HepG2 (cell line): ENCODE measurements around the gene KRTDAP. TPM values are rescaled to one million over a fixed set of nuclear protein-coding genes. Genes with fewer than 3 reads are reported as not detected.
A peak's percentile ranks its signal among the peaks of the same experiment; 100 is the strongest.

Experiments
- ATAC-seq: fragments of 200-7000 bp; cut with Tn5 transposase; 3 replicates; pipeline ENCODE4 v1.9.1; 2020; ENCODE audit warnings: mild to moderate bottlenecking, moderate library complexity
- BruUV-seq: library from RNA; stranded (reverse); fragments of 400-500 nt; replicated peaks from 2 replicates; lab custom pipeline; 2021; lab: Mats Ljungman, UMichigan
- CTCF ChIA-PET: fragments of 300-600 bp; formaldehyde crosslinking; extraction: SDS; loops from one replicate; lab custom pipeline; 2021; ENCODE audit warnings: low total read pairs, inconsistent platforms, low intra/inter-chr PET ratio; lab: Yijun Ruan, JAX
- POLR2A ChIA-PET: fragments of 350-600 bp; sonication (Branson Sonifier 250); formaldehyde crosslinking; loops from one replicate; lab custom pipeline; 2020; ENCODE audit warnings: antibody characterized with exemption, inconsistent platforms; lab: Yijun Ruan, JAX
- DNase-seq: peaks from one replicate; pipeline ENCODE4 v3.0.0-alpha.2; 2015; ENCODE audit warnings: low spot score
- FAIRE-seq: peaks from 3 replicates; lab custom pipeline; 2011; peaks lifted over from hg19 to GRCh38; lab: Jason Lieb, UNC
- H2AFZ ChIP-seq: one replicate; pipeline ENCODE4 v1.6.1; 2011; ENCODE audit warnings: low read length, inconsistent platforms
- H3K27ac ChIP-seq: fragments of 300-600 bp; 3 replicates; pipeline ENCODE4 v1.8.0; 2011; ENCODE audit warnings: mixed run types, mild to moderate bottlenecking, mixed read lengths, low read length, inconsistent platforms; ENCODE audit not compliant: insufficient read depth; ENCODE audit errors: extremely low read length
- H3K27me3 ChIP-seq, 2 experiments: fragments of 200-600 bp in 1 of 2; 2 replicates in 1 of 2; 3 replicates in 1 of 2; pipeline versions ENCODE4 v1.6.0 to v1.8.0; 2011; ENCODE audit warnings: low read length in 2 of 2, mild to moderate bottlenecking in 2 of 2, moderate library complexity in 2 of 2, inconsistent platforms in 1 of 2; ENCODE audit not compliant: insufficient read depth in 2 of 2, control insufficient read depth in 1 of 2
- H3K36me3 ChIP-seq, 2 experiments: fragments of 200-600 bp in 1 of 2; replicated peaks in 1 of 2; 2 replicates in 1 of 2; 3 replicates in 1 of 2; pipeline versions ENCODE4 v1.5.1 to v1.8.0; 2011; ENCODE audit warnings: low read length in 2 of 2, inconsistent platforms in 1 of 2; ENCODE audit not compliant: insufficient read depth in 2 of 2, control insufficient read depth in 1 of 2
- H3K4me1 ChIP-seq: 2 replicates; pipeline ENCODE4 v1.5.1; 2012; ENCODE audit warnings: low read length, inconsistent platforms; ENCODE audit not compliant: insufficient read depth
- H3K4me2 ChIP-seq: 2 replicates; pipeline ENCODE4 v1.6.0; 2011; ENCODE audit warnings: low read depth, low read length, inconsistent platforms
- H3K4me3 ChIP-seq, 3 experiments: fragments of 200-600 bp in 1 of 3; sonication (generic), shearing (Covaris generic) in 1 of 3; replicated peaks in 1 of 3; 2 replicates each; pipeline ENCODE4 v1.5.1; 2011 to 2016; ENCODE audit warnings: low read length in 3 of 3, inconsistent platforms in 2 of 3, low read depth in 2 of 3, mild to moderate bottlenecking in 2 of 3, control low read depth in 1 of 3, mixed read lengths in 1 of 3; ENCODE audit not compliant: insufficient read depth in 1 of 3
- H3K79me2 ChIP-seq: one replicate; pipeline ENCODE4 v1.6.1; 2011; ENCODE audit warnings: low read length, inconsistent platforms; ENCODE audit not compliant: insufficient read depth
- H3K9ac ChIP-seq: 2 replicates; pipeline ENCODE4 v1.6.0; 2011; ENCODE audit warnings: mild to moderate bottlenecking, low read depth, low read length, inconsistent platforms; ENCODE audit not compliant: insufficient read depth
- H3K9me3 ChIP-seq: 2 replicates; pipeline ENCODE4 v1.5.1; 2012; ENCODE audit warnings: mild to moderate bottlenecking, low read length
- H4K20me1 ChIP-seq: 2 replicates; pipeline ENCODE4 v1.6.0; 2011; ENCODE audit warnings: inconsistent platforms, mild to moderate bottlenecking, low read length, moderate library complexity; ENCODE audit not compliant: insufficient read depth
- ARID2 ChIP-seq: sonication (generic); formaldehyde crosslinking; IDR thresholded peaks from 2 replicates; pipeline ENCODE4 v1.8.1; 2022; ENCODE audit warnings: mild to moderate bottlenecking, missing genetic modification reagents, borderline replicate concordance
- ATF1 ChIP-seq: IDR thresholded peaks from 2 replicates; pipeline ENCODE4 v1.6.1; 2016; ENCODE audit warnings: mild to moderate bottlenecking, control low read depth
- BATF2 ChIP-seq: sonication (generic); formaldehyde crosslinking; IDR thresholded peaks from 2 replicates; pipeline ENCODE4 v1.8.0; 2022; ENCODE audit warnings: mild to moderate bottlenecking, missing genetic modification reagents, moderate library complexity
- GATAD1 ChIP-seq: IDR thresholded peaks from 2 replicates; pipeline ENCODE4 v1.6.1; 2016; ENCODE audit warnings: missing genetic modification reagents, missing compliant biosample characterization
- REPIN1 ChIP-seq: sonication (generic); formaldehyde crosslinking; IDR thresholded peaks from 2 replicates; pipeline ENCODE4 v1.8.0; 2022; ENCODE audit warnings: missing genetic modification reagents, low read depth, mild to moderate bottlenecking, borderline replicate concordance
- SIX1 ChIP-seq: sonication (generic); formaldehyde crosslinking; IDR thresholded peaks from 2 replicates; pipeline ENCODE4 v1.4.0; 2020; ENCODE audit warnings: missing genetic modification reagents, borderline replicate concordance
- SMAD9 ChIP-seq: sonication (generic); formaldehyde crosslinking; IDR thresholded peaks from 2 replicates; pipeline ENCODE4 v1.5.1; 2020; ENCODE audit warnings: mild to moderate bottlenecking, missing genetic modification reagents
- TRAFD1 ChIP-seq: sonication (generic); formaldehyde crosslinking; IDR thresholded peaks from 2 replicates; pipeline ENCODE4 v1.5.1; 2020; ENCODE audit warnings: missing genetic modification reagents, mild to moderate bottlenecking, borderline replicate concordance
- ZNF225 ChIP-seq: sonication (generic); formaldehyde crosslinking; IDR thresholded peaks from 2 replicates; pipeline ENCODE4 v1.4.0; 2020; ENCODE audit warnings: mild to moderate bottlenecking, missing genetic modification reagents
- ZNF234 ChIP-seq: sonication (generic); formaldehyde crosslinking; conservative IDR thresholded peaks from 2 replicates; pipeline ENCODE4 v1.5.1; 2020; ENCODE audit warnings: mild to moderate bottlenecking, missing genetic modification reagents
- ZNF367 ChIP-seq: sonication (generic); formaldehyde crosslinking; IDR thresholded peaks from 2 replicates; pipeline ENCODE4 v1.4.0; 2020; ENCODE audit warnings: missing genetic modification reagents, borderline replicate concordance
- ZNF510 ChIP-seq: sonication (generic); formaldehyde crosslinking; IDR thresholded peaks from 2 replicates; pipeline ENCODE4 v1.4.0; 2020; ENCODE audit warnings: low read depth, mild to moderate bottlenecking, missing genetic modification reagents
- ZNF687 ChIP-seq: sonication (generic); formaldehyde crosslinking; IDR thresholded peaks from 2 replicates; pipeline ENCODE4 v1.5.1; 2020; ENCODE audit warnings: mild to moderate bottlenecking, missing genetic modification reagents, moderate library complexity
- ZNF713 ChIP-seq: sonication (generic); formaldehyde crosslinking; IDR thresholded peaks from 2 replicates; pipeline ENCODE4 v1.4.0; 2020; ENCODE audit warnings: mild to moderate bottlenecking, missing genetic modification reagents
- ZNF841 ChIP-seq: sonication (generic); formaldehyde crosslinking; IDR thresholded peaks from 2 replicates; pipeline ENCODE4 v1.8.1; 2023; ENCODE audit warnings: missing genetic modification reagents, borderline replicate concordance
- WGBS: methylation state at CpG from one replicate; pipeline ENCODE4 v1.1.6; 2017; ENCODE audit warnings: low lambda C conversion rate; 5-methylcytosine and 5-hydroxymethylcytosine counted together
- in situ Hi-C: cut with HindIII; loops from 2 replicates; pipeline ENCODE4 v1.10.0; 2017; ENCODE audit warnings: low pct_unique_long_range_greater_than_20kb; ENCODE audit not compliant: extremely low pct_ligation_motif_present
- intact Hi-C: fragments of 100-400 bp; cut with micrococcal nuclease; formaldehyde crosslinking; loops from one replicate; pipeline ENCODE4 v1.10.0; 2022; ENCODE audit not compliant: unreplicated experiment
- polyA plus RNA-seq, 8 experiments: library from polyadenylated mRNA; depleted of rRNA in 3 of 8; stranded (reverse) in 7 of 8; unstranded in 1 of 8; fragments of >200 nt; fragmentation: Illumina TruSeq in 4 of 8; extraction: Trizol in 4 of 8; gene quantifications; 2 replicates each; pipeline versions ENCODE4 v1.2.1 to v1.2.3, GENCODE V29; 2011 to 2016; ENCODE audit warnings: low read depth in 4 of 8, missing spikeins in 1 of 8, mixed read lengths in 1 of 8; ENCODE audit not compliant: insufficient read depth in 1 of 8
- total RNA-seq, 5 experiments: library from RNA; depleted of rRNA; stranded (reverse); fragments of >200 nt; fragmentation: Illumina TruSeq; extraction: Trizol; gene quantifications; 2 replicates each; pipeline ENCODE4 v1.2.3, GENCODE V29; 2016; ENCODE audit warnings: low read depth in 1 of 5

The KRTDAP gene
- total and polyA plus RNA-seq, 2 of the 13 experiments (the other 11 are each of a cell fraction or from before 2014, with no cell fraction given), result 0.86 to 1.5 TPM

GRCh38 chr19:35513628-35514281 lies 23.5 kb upstream of the KRTDAP start, which contains the start of gene DMKN (continued):
- no peak for TF ChIP-seq ZNF687 (CRISPR knock-in tag)
- TF ChIP-seq, all 625 proteins: peak for 2

GRCh38 chr19:35512831-35513627 lies 22.8 kb upstream of the KRTDAP start:
- H3K79me2 ChIP-seq, result no peaks in the 10 kb centered on the region
- no peak for DNase-seq
- H3K36me3 ChIP-seq, result no peaks in the 10 kb centered on the region
- H3K9ac ChIP-seq, result no peak overlapping the region
- no peak overlapping the region for H3K4me3 ChIP-seq
- peaks cover 1 to 29% of the 10 kb centered on the region in 2 experiments; a peak in 3 of 5 replicates for H3K27me3 ChIP-seq
- H3K4me1 ChIP-seq, result peaks cover 35% of the 10 kb centered on the region
- no peak overlapping the region for H2AFZ ChIP-seq
- ATAC-seq, result no peak
- intact Hi-C loops (no loop called here), in situ Hi-C loops (no loop called here)
- H3K9me3 ChIP-seq, result no peaks in the 10 kb centered on the region
- no peaks in the 10 kb centered on the region for H4K20me1 ChIP-seq
- FAIRE-seq, result no peak
- H3K4me2 ChIP-seq, result peak overlapping the region; percentile 74
- WGBS, result 69% methylated on average over 13 of the region's 15 CpGs
- no TSS peak for BruUV-seq
- H3K27ac ChIP-seq, result no peak overlapping the region
- CTCF ChIA-PET, result no interaction called here
- POLR2A ChIA-PET, result interaction anchor here (1.2 kb wide), 1 partner anchor 26 kb away, joined by 5 read pairs; no protein-coding TSS in a partner anchor
- TF ChIP-seq GATAD1 (CRISPR knock-in tag) (no peak), ZNF234 (no peak), SIX1 (CRISPR knock-in tag) (no peak), REPIN1 (CRISPR knock-in tag) (no peak), BATF2 (CRISPR knock-in tag) (no peak), SMAD9 (no peak), ARID2 (no peak), ZNF225 (CRISPR knock-in tag) (no peak), ZNF713 (CRISPR knock-in tag) (no peak), TRAFD1 (CRISPR knock-in tag) (no peak), ZNF367 (CRISPR knock-in tag) (no peak), ATF1 (CRISPR knock-in tag) (no peak), ZNF841 (CRISPR knock-in tag) (no peak), ZNF510 (CRISPR knock-in tag) (no peak)
